Neural cell (in vitro differentiated cells): ENCODE data around the gene CDON. TPM values are rescaled to one million over a fixed set of nuclear protein-coding genes. Genes with fewer than 3 reads are reported as not detected.

Experiments
- H2AFZ ChIP-seq: fragments of 200-600, 300-800 bp; sonication (generic), shearing (Covaris generic); 2 replicates; pipeline ENCODE4 v1.6.0; 2014; ENCODE audit warnings: low read depth, mild to moderate bottlenecking, antibody characterized with exemption, low read length, moderate library complexity
- H3F3A ChIP-seq: fragments of 200-600 bp; shearing (Covaris generic); 2 replicates; pipeline ENCODE4 v1.6.1; 2016; ENCODE audit warnings: mild to moderate bottlenecking, moderate library complexity, mixed read lengths, antibody characterized with exemption, low read length; ENCODE audit not compliant: insufficient read depth, poor library complexity, severe bottlenecking
- H3K27ac ChIP-seq: fragments of 200-600, 300-800 bp; sonication (generic), shearing (Covaris generic); 2 replicates; pipeline ENCODE4 v1.5.1; 2014; ENCODE audit warnings: mild to moderate bottlenecking, low read length, moderate library complexity
- H3K27me3 ChIP-seq: fragments of 300-800, 200-600 bp; sonication (generic), shearing (Covaris generic); 2 replicates; pipeline ENCODE4 v1.6.0; 2014; ENCODE audit warnings: mild to moderate bottlenecking, low read depth, low read length, moderate library complexity; ENCODE audit not compliant: insufficient read depth
- H3K36me3 ChIP-seq: fragments of 300-800, 200-600 bp; sonication (generic), shearing (Covaris generic); 2 replicates; pipeline ENCODE4 v1.5.1; 2014; ENCODE audit warnings: mild to moderate bottlenecking, antibody characterized with exemption, low read length, moderate library complexity; ENCODE audit not compliant: insufficient read depth
- H3K4me2 ChIP-seq: fragments of 300-800, 200-600 bp; sonication (generic), shearing (Covaris generic); 2 replicates; pipeline ENCODE4 v1.6.0; 2014; ENCODE audit warnings: mild to moderate bottlenecking, low read length
- H3K4me3 ChIP-seq: fragments of 300-800, 200-600 bp; sonication (generic), shearing (Covaris generic); 2 replicates; pipeline ENCODE4 v1.5.1; 2014; ENCODE audit warnings: mild to moderate bottlenecking, low read length, moderate library complexity
- H3K79me2 ChIP-seq: fragments of 200-600 bp; shearing (Covaris generic); replicated peaks from 2 replicates; pipeline ENCODE4 v1.6.0; 2014; ENCODE audit warnings: mild to moderate bottlenecking, low read length, moderate library complexity; ENCODE audit not compliant: insufficient read depth
- H3K9ac ChIP-seq: fragments of 300-800, 200-600 bp; sonication (generic), shearing (Covaris generic); 2 replicates; pipeline ENCODE4 v1.6.1; 2016; ENCODE audit warnings: mild to moderate bottlenecking, low read length, mixed read lengths
- H3K9me2 ChIP-seq: fragments of 200-600 bp; shearing (Covaris generic); 2 replicates; pipeline ENCODE4 v1.6.1; 2016; ENCODE audit warnings: mild to moderate bottlenecking, low read length, mixed read lengths; ENCODE audit not compliant: insufficient read depth
- H3K9me3 ChIP-seq: fragments of 200-600, 300-800 bp; sonication (generic), shearing (Covaris generic); 2 replicates; pipeline ENCODE4 v1.6.1; 2016; ENCODE audit warnings: mild to moderate bottlenecking, mixed run types, low read length, moderate library complexity, mixed read lengths
- H4K20me1 ChIP-seq: fragments of 200-600 bp; shearing (Covaris generic); 2 replicates; pipeline ENCODE4 v1.6.1; 2016; ENCODE audit warnings: mild to moderate bottlenecking, mixed run types; ENCODE audit not compliant: insufficient read depth
- EP300 ChIP-seq: fragments of 450-650 bp; conservative IDR thresholded peaks from 2 replicates; pipeline ENCODE4 v1.6.1; 2014; ENCODE audit warnings: antibody characterized with exemption, mild to moderate bottlenecking, moderate library complexity; ENCODE audit not compliant: poor library complexity, severe bottlenecking
- EZH2 ChIP-seq: fragments of 200-600, 300-800 bp; shearing (Covaris generic), sonication (generic); IDR thresholded peaks from 2 replicates; pipeline ENCODE4 v1.6.1; 2014; ENCODE audit warnings: antibody characterized with exemption, low read length, borderline replicate concordance, mild to moderate bottlenecking; ENCODE audit not compliant: insufficient read depth, poor library complexity, severe bottlenecking
- MXI1 ChIP-seq: fragments of 450-650 bp; conservative IDR thresholded peaks from 2 replicates; pipeline ENCODE4 v1.6.1; 2014; ENCODE audit warnings: antibody characterized with exemption, mild to moderate bottlenecking; ENCODE audit not compliant: poor library complexity, severe bottlenecking
- POLR2AphosphoS5 ChIP-seq: IDR thresholded peaks from 2 replicates; pipeline ENCODE4 v1.6.1; 2012
- RAD21 ChIP-seq: fragments of 450-650 bp; conservative IDR thresholded peaks from 2 replicates; pipeline ENCODE4 v1.6.1; 2014; ENCODE audit warnings: antibody characterized with exemption, mild to moderate bottlenecking, moderate library complexity
- SMC3 ChIP-seq: fragments of 450-650 bp; conservative IDR thresholded peaks from 2 replicates; pipeline ENCODE4 v1.6.1; 2014; ENCODE audit warnings: antibody characterized with exemption, mild to moderate bottlenecking, moderate library complexity; ENCODE audit not compliant: poor library complexity
- TAF1 ChIP-seq: IDR thresholded peaks from 2 replicates; pipeline ENCODE4 v1.6.1; 2012; ENCODE audit warnings: low read depth
- polyA plus RNA-seq: library from polyadenylated mRNA; depleted of rRNA; stranded (reverse); fragments of >200 nt; gene quantifications from 2 replicates; pipeline ENCODE4 v1.2.3, GENCODE V29; 2014
- TF ChIP-seq, protein P1 (sequence below): IDR thresholded peaks from 2 replicates; pipeline ENCODE4 v1.6.1; 2012; ENCODE audit warnings: borderline replicate concordance
- TF ChIP-seq, protein P2 (sequence below): fragments of 450-650 bp; IDR thresholded peaks from 2 replicates; pipeline ENCODE4 v1.5.1; 2014; ENCODE audit warnings: antibody characterized with exemption, mild to moderate bottlenecking, moderate library complexity; ENCODE audit not compliant: poor library complexity, severe bottlenecking

Gene CDON
- polyA plus RNA-seq, 1 donor from 2014 or later = 44.1 TPM

DNA sequence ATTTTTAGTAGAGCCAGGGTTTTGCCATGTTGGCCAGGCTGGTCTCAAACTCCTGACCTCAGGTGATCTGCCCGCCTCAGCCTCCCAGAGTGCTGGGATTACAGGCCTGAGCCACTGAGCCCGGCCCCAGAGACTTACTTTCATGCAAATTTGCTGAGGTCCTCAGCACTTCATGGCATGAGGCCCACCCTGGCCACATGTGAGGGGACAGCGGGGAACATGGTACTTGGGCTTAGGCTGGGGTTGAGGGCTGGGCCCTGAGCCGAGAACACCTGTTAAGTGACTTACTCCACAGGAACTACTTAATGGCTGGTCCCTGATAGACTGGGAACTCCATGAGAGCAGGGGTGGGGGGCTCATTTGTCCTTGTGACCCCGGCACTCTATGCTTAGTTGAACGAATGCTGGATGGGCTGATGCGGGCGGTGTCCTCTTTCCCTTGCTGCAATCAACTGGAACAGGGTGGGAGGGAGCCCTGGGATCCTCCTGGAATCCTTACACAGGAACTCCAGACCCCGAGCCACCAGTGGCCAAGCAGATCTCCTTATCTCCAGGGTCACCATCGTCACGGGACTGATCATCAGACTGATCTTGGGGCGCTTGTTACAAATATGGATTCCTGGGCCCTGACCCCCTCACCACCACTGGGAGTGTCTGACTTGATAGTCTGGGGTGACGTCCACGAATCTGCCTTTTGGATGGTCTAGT, 115.8 kb downstream of the CDON start:
- no peaks in the 10 kb centered on the region for H3K9me2 ChIP-seq
- no peak overlapping the region for H2AFZ ChIP-seq
- no peaks in the 10 kb centered on the region for H3F3A ChIP-seq
- H3K4me2 ChIP-seq = no peak overlapping the region
- H3K79me2 ChIP-seq = no peaks in the 10 kb centered on the region
- H3K9ac ChIP-seq = no peak overlapping the region
- no peaks in the 10 kb centered on the region for H3K27me3 ChIP-seq
- H3K27ac ChIP-seq = no peak overlapping the region
- no peak overlapping the region for H3K4me3 ChIP-seq
- H4K20me1 ChIP-seq = no peaks in the 10 kb centered on the region
- no peaks in the 10 kb centered on the region for H3K36me3 ChIP-seq
- no peak for TF ChIP-seq SMC3
- TF ChIP-seq RAD21 = no peak
- TF ChIP-seq, protein P1, sequence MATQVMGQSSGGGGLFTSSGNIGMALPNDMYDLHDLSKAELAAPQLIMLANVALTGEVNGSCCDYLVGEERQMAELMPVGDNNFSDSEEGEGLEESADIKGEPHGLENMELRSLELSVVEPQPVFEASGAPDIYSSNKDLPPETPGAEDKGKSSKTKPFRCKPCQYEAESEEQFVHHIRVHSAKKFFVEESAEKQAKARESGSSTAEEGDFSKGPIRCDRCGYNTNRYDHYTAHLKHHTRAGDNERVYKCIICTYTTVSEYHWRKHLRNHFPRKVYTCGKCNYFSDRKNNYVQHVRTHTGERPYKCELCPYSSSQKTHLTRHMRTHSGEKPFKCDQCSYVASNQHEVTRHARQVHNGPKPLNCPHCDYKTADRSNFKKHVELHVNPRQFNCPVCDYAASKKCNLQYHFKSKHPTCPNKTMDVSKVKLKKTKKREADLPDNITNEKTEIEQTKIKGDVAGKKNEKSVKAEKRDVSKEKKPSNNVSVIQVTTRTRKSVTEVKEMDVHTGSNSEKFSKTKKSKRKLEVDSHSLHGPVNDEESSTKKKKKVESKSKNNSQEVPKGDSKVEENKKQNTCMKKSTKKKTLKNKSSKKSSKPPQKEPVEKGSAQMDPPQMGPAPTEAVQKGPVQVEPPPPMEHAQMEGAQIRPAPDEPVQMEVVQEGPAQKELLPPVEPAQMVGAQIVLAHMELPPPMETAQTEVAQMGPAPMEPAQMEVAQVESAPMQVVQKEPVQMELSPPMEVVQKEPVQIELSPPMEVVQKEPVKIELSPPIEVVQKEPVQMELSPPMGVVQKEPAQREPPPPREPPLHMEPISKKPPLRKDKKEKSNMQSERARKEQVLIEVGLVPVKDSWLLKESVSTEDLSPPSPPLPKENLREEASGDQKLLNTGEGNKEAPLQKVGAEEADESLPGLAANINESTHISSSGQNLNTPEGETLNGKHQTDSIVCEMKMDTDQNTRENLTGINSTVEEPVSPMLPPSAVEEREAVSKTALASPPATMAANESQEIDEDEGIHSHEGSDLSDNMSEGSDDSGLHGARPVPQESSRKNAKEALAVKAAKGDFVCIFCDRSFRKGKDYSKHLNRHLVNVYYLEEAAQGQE = no peak
- TF ChIP-seq, protein P2, sequence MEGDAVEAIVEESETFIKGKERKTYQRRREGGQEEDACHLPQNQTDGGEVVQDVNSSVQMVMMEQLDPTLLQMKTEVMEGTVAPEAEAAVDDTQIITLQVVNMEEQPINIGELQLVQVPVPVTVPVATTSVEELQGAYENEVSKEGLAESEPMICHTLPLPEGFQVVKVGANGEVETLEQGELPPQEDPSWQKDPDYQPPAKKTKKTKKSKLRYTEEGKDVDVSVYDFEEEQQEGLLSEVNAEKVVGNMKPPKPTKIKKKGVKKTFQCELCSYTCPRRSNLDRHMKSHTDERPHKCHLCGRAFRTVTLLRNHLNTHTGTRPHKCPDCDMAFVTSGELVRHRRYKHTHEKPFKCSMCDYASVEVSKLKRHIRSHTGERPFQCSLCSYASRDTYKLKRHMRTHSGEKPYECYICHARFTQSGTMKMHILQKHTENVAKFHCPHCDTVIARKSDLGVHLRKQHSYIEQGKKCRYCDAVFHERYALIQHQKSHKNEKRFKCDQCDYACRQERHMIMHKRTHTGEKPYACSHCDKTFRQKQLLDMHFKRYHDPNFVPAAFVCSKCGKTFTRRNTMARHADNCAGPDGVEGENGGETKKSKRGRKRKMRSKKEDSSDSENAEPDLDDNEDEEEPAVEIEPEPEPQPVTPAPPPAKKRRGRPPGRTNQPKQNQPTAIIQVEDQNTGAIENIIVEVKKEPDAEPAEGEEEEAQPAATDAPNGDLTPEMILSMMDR = no peak
- TF ChIP-seq EZH2 = no peak
- no peak for TF ChIP-seq TAF1
- TF ChIP-seq MXI1 = no peak
- TF ChIP-seq POLR2AphosphoS5 = no peak
- TF ChIP-seq EP300 = no peak
- no peaks in the 10 kb centered on the region for H3K9me3 ChIP-seq

DNA sequence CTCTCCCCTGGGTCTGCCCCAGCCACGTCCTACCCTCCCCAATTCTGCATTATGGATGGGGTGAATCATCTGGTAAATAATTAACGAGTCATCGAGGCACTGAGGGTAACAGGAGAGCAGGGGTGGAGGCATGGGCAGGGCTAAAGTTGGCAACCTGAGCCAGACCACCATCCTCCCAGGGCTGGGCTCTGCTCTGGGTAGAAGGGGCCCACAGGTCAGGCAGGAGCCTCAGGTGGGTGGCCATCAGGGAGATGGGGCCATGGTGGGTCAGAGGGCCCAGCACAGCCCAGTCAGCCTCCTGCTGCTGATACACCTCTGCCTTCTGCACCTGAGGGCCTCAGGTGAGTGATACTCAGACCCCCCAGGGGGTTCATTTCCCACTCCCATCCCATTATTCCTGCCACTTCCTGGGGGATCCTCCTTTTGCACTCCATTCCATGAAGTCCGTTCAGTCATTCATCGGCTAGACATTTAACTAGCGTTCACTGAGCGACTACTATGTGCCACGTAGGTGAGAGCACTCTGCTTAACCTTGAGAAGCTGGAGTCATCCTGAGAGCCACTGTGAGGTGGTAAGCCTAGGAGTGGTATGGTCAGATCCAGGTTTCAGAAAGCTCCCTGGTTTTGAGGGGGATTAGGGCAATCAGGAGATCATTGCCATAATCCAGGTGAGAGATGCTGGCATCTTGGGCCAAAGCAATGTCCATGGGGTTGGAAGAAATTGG, 116.7 kb downstream of the CDON start, which contains the start of gene VSIG10L2:
VSIG10L2 (plus strand) TSS at position 248 of the 724 bp plus-strand sequence; CDS start at position 260, 12 bp downstream.
- H3K4me2 ChIP-seq = no peak within 1 kb of the TSS
- H3K79me2 ChIP-seq = no peaks in the 10 kb centered on the region
- H3K9ac ChIP-seq = no peak within 1 kb of the TSS
- H3K27me3 ChIP-seq = no peaks in the 10 kb centered on the region
- no peaks in the 10 kb centered on the region for H3F3A ChIP-seq
- no peaks in the 10 kb centered on the region for H3K9me2 ChIP-seq
- no peak within 1 kb of the TSS for H3K27ac ChIP-seq
- H2AFZ ChIP-seq = no peak within 1 kb of the TSS
- TF ChIP-seq POLR2AphosphoS5 = no peak
- no peak for TF ChIP-seq SMC3
- TF ChIP-seq EZH2 = no peak
- no peak for TF ChIP-seq EP300
- TF ChIP-seq RAD21 = no peak
- no peaks in the 10 kb centered on the region for H3K9me3 ChIP-seq
- no peaks in the 10 kb centered on the region for H3K36me3 ChIP-seq
- no peak within 1 kb of the TSS for H3K4me3 ChIP-seq
- H4K20me1 ChIP-seq = no peaks in the 10 kb centered on the region
